HG03571 (cell line): ENCODE results near the gene ENTPD7.
"Not testable (repeated sequence)": the region's sequence is repeated elsewhere in the genome, so short reads cannot be mapped to it uniquely, and the experiment has no call there.

Experiments used
- ATAC-seq: cut with Tn5 transposase; IDR thresholded peaks from one replicate; pipeline ENCODE4 v1.9.1; 2021; ENCODE audit not compliant: unreplicated experiment

Gene ENTPD7

GRCh38 chr10:99742254-99742653, 82.9 kb downstream of the ENTPD7 start:
- no peak for ATAC-seq

GRCh38 chr10:99742701-99743100, 83.4 kb downstream of the ENTPD7 start:
- no peak for ATAC-seq

- no peak for ATAC-seq
Observed at GRCh38 chr10:99743841-99744240, 84.5 kb downstream of the ENTPD7 start.

GRCh38 chr10:99746166-99746565, 86.9 kb downstream of the ENTPD7 start:
- ATAC-seq, result not testable (repeated sequence)

- ATAC-seq, result no peak
Observed at GRCh38 chr10:99748823-99749451, 89.6 kb downstream of the ENTPD7 start.

GRCh38 chr10:99750641-99751040, 91.3 kb downstream of the ENTPD7 start:
- no peak for ATAC-seq

- ATAC-seq, result no peak
Observed at GRCh38 chr10:99754670-99755069, 95.4 kb downstream of the ENTPD7 start.
